GM12873 (cell line): Measurements from ENCODE around the gene GAB3.

ENCODE experiments used
- TF ChIP-seq, protein P1 (sequence below): IDR thresholded peaks from 2 replicates; pipeline ENCODE4 v1.5.1; 2012; ENCODE audit warnings: low read depth, mild to moderate bottlenecking, moderate library complexity, low read length, control low read depth; ENCODE audit not compliant: insufficient read depth; ENCODE audit errors: missing control alignments

GAB3 gene

GRCh38 chrX:154652311-154653047, 98.4 kb downstream of the GAB3 start:
- TF ChIP-seq, protein P1, sequence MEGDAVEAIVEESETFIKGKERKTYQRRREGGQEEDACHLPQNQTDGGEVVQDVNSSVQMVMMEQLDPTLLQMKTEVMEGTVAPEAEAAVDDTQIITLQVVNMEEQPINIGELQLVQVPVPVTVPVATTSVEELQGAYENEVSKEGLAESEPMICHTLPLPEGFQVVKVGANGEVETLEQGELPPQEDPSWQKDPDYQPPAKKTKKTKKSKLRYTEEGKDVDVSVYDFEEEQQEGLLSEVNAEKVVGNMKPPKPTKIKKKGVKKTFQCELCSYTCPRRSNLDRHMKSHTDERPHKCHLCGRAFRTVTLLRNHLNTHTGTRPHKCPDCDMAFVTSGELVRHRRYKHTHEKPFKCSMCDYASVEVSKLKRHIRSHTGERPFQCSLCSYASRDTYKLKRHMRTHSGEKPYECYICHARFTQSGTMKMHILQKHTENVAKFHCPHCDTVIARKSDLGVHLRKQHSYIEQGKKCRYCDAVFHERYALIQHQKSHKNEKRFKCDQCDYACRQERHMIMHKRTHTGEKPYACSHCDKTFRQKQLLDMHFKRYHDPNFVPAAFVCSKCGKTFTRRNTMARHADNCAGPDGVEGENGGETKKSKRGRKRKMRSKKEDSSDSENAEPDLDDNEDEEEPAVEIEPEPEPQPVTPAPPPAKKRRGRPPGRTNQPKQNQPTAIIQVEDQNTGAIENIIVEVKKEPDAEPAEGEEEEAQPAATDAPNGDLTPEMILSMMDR, result no peak

- TF ChIP-seq, protein P1, result no peak
These were observed 100.7 kb downstream of the GAB3 start for GRCh38 chrX:154650221-154650510.

DNA sequence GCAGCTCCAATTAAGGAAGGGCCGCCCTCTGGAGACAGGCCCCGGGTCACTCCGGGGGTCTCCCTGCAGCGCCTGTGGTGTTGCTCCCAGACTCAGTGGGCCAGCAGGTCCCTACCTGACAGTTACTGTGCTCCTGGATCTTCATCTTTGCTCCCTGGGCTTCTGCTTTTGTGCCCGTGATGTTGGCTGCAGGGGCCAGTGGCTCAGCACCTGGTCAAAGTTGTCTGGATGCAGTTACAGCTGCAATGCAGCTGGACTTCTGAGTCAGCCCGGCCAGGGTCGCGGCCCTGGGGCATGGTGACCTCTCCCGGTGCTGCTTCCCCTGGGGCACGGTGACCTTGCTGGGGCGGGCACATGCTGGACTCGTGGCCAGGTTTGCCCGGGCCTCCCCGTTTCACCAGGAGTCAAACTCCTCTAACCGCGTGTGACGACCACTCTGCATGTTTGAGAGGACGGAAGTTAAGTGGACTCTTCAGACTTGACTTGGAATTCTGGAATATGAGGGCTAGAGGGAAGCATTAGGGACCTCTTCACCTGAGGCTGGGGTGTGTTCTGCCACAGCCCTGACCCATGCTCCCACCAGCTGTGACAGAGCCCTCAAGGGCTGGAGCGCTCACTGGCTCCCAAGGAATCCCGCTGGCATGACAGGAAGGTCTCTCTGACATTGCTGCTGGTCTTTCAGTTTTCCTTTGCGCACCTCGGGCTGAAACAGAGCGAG, 101.2 kb downstream of the GAB3 start:
- TF ChIP-seq, protein P1, result no peak

GRCh38 chrX:154648931-154649330, 101.9 kb downstream of the GAB3 start:
- TF ChIP-seq, protein P1, result no peak
